ENCODE data around the gene SAMD11.

SAMD11 gene

DNA sequence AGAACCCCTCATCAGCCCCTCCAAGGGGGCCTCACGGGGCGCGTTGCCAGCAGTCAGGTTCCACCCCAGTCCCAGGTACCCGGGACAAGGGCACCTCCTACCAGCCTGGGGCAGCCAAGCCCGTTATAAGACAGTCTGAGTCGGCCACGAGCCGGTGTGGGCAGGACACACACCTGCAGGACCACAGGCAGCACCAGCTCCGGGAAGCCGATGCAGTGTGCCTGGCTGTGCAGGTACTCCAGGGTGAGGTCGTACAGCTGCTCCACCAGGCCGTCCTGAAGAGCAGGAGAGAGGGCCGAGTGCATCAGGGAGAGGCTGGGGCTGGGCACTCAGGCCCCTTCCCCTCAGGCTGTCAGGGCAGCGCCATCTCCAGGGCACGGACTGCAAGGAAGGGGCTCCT is 24.2 kb downstream of the SAMD11 start:
- DNase-seq = no peak

DNA sequence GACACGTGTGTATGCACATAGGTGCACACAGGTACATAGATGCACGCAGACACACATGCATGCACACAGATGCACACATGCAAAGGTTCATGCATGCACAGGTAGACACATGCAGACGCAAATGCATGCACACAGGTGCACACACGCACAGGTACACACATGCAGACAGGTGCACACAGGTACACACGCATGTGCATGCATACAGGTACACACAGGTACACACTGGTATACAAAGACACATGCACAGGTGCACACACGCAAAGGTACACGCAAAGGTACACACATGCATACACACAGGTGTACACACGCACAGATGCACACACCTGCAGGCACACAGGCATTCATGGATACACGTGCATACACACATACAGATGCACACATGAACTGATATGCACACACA is 26.5 kb downstream of the SAMD11 start:
- DNase-seq = no peak

DNA sequence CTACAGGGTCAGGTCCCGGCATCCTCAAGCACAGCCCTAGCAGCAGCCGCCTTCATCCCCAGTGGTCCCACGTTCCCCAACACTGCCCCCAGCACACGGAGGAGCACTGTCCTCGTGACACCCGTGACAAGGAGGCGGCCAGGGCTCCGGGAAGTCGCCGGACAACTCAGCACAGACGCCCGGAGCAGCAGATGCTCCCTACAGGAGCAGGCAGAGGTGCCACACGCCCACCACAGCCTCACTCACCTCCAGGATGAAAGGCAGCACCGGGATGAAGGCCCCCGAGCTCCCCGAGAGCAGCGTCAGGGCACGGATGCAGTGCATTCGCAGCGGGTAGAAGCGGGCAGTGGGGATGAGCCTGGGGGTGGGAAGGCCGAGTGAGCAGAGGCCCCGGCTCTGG is 27.2 kb downstream of the SAMD11 start:
- DNase-seq = no peak

DNA sequence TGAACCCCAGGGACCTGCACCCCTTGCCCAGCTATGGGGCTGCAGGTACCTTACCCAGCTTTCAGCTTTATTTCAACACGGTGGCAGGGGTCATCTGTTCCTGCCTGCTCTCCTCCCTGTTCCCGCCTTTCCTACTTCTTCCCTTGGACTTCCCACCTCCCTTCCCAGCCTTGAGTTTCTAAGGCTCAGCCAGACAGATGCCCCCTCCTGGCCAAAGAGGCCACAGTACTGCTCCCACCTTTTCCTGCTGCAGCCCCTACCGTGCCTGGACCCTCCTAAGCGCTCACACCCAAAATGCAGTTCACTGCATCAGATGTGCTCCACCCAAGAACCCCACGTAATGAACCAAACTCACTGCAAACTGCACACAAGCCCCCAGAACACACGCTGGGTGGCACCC is 27.6 kb downstream of the SAMD11 start:
- no peak for DNase-seq

DNA sequence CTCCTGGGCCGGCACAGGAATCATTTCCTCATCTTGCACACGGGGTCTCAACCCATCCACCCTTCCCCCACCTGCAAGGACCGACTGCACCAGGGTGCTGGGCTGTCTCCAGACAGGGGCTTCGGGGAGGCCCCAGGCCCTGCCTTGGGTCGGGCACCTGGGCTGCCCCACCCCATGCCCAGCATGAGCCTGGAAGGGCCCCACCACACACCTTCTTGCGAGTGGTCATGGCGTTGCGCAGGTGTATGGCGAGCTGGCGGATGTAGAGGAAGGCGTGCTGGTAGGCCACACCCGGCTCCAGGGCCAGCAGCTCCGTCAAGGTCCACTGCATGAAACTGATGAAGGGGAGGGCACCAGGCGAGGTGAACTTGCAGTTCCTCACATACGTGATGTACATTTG is 28.5 kb downstream of the SAMD11 start:
- DNase-seq = no peak

DNA sequence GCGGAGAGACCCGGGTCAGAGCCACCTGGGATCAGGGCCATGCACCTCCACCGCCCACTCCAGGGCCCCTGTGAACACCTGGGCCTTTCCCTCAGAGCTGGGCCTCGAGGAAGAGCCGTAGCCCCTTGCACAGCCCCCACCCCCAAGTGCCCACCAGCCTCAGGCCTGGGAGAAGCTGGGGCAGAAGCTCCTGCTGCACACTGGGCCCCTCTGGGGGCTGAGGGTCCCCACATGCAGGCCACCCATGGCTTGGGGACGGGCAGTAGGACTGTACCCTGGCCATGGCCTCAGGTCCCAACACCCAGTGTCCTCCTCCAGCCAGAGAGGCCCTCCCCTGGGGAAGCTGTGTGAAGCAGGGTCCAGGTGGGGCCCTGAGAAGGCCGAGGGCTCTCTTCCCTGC is 28.9 kb downstream of the SAMD11 start:
- DNase-seq = no peak

DNA sequence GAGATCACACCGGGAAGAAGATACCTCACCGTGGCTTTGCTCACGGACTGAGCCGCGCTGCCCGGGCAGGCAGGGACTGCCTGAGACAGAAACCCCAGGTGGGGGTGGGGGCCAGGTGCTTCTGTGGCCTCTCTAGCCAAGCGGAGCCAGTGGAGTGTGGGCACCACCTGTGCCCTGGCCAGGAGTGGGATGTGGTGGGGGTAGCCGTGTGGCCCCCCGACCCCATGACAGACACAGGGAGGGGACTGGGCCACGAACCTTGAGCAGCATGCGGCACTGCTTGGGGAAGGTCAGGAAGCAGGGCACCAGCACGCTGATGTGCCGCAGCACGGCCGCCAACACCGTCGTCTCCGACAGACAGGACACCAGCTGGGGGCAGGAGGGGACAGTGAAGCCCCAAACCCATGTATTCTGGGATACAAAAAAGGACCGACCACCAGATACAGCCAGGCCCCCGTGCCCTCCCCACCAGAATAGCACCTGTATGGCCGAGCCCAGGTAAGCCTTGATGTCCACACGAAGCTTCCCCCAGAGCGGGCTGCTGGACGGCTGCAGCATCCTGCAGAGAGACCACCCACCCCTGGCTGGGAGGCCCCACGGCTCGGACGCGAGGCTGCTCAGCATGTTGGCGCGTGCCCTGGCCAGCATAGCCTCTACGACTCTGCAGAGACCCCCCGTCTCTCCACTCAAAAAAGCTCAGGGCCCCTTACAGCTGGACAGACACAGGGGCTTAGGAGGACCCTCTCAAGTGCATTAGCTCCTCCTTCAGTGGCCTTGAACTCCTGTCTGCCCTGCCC is 30.0 kb downstream of the SAMD11 start:
- no peak for DNase-seq

DNA sequence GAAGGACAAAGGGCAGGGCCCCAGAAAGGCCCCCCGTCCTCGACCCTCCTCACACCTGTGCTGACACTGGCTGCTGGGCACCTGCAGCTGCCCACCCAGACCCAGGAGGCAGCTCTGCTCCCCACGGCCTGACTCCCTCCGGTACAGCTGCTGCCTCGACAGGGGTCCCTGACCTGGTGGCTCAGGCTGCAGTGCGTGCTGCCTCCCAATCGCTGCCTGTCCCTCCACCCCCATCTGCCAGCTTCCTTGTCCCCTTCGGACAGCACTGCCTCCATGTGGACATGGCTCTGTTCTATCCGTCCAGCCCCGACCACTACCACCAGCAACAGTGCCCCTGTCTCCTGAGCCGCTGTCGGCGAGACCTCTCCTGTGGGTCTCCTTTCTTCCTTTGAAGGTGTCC is 31.2 kb downstream of the SAMD11 start:
- no peak for DNase-seq

DNA sequence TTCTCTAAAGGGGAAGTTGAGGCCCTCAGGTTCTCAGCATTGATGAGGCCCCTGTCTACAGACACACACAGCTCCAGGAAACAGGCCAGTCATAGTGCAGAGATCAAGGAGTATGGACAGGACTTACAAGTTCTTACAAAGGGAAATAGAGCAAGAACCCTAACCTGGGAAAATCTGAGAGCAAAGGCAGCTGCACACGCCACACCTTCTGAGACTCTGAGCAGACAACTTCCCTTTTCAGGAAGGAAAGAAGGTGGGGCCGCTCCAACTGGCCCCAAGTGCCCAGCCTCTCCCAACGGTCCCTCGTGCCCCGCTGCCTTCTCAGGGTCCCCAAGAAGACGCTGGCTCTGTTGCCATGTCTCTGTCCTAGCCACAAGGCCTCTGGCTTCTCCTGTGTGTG is 31.8 kb downstream of the SAMD11 start:
- no peak for DNase-seq

DNA sequence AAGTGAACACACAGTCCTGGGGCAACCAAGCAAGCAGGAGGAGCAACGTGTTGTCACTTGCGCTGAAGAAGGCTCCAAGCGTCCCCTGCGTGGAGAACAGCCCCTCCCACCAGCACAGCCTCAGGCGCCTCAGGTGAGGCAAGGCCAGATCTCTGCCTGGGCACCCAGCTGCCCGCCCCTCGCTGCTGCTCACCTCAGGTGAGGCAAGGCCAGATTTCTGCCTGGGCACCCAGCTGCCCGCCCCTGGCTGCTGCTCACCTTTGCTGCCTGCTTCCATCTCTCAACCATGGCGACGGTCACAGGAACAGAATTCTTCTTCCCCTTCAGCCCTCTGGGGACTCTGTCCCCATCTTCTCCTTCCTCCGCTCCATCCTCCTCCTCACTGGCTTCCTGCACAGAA is 32.9 kb downstream of the SAMD11 start:
- DNase-seq = no peak

DNA sequence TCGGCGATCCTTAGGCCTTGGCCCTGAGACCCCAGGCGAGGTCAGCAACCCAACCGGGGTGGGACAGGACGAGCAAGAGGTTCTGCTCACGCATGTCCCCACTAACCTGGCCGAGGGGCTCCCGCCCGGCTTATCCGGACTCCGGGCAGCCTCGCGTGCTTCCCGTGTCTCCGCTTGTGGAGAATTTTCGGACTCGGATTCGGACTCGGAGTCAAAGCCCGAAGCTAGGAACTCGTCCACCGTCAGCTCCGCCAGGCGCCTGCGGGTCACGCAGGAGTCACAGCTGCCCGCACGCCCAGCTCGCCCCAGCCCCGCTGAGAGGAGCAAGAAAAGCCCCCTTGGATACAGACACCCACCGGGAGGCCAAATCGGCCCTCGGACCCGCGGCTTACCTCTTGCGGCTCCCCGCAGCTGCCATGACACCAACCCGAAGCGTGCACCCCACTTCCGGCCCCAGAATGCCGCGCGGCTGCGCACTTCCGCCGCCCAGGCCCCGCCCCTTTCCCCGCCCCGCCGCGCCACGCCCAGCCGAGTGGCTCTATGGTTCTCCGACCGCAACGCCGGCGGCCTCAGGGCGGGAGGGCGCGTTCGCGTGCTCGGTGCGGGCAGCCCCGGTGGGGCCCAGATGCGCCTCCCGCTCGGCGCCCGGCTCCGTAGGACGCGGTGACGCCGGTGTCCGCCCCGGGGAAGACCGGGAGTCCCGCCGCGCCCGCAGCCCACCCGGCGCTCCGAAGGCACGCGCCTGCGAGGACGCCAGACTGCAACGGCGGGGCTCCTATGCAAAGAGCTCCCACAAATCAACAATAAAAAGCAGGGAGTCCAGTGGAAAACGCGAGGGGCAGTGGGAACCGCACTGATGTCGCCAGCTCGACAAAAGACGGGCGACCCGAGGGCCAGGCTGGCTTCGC is 35.4 kb downstream of the SAMD11 start, which contains the start of gene NOC2L:
Gene NOC2L (minus strand): TSS at position 434 of the 908 bp plus-strand sequence. CDS start 16 bp downstream, at position 418.
- peak; percentile 54 for DNase-seq

DNA sequence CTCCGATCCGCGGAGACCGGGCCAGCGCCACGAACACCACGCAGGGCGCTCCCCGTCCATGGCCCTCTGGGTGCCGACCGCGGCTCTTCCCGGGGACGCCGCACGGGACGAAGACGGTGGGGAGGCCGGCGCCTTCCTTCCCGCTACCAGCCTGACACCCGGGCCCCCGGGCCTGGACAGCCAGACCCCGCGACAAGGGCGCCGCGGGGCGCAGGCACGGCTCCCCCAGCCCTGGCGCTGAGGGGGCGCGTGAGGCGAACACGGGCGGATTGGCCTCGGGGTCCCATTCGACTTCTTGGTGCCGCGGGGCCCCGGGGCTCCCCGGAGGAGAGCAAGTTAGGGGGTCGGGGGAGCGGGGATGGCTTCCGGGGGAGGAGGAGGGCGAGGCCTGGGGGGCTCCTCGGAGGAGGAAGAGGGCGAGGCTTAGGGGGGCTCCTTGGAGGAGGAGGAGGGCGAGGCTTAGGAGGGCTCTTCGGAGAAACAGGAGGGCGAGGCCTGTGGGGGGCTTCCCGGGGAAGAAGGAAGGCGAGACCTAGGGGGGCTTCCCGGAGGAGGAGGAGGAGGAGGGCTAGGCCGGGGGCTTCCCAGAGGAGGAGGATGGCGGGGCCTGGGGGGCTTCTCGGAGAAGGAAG is 36.1 kb downstream of the SAMD11 start:
- no peak for DNase-seq

DNA sequence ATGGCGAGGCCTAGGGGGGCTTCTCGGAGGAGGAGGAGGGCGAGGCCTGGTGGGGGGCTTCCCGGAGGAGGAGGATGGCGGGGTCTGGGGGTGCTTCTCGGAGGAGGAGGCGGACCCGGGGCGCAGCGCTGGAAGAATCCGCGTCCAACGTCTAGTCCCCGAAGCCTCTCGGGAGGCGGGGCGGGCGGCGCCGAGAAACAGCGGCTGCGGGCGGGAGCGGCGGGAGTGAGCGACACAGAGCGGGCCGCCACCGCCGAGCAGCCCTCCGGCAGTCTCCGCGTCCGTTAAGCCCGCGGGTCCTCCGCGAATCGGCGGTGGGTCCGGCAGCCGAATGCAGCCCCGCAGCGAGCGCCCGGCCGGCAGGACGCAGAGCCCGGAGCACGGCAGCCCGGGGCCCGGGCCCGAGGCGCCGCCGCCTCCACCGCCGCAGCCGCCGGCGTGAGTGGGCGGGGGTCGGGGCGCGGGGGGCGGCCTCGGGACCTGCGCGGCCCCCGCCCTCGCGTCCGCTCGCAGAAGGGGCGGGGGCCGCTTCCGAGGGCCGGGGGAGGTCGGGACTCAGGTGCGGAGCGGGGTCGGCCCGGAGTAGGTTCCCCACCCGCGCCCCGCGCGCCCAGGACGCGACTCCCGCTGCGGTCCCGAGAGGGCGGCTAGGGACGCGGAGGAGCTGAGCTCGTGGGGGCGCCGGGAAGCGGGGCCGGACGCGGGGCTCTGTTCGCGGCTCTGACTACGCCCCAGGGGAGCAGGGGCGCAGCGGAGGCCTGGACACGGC is 36.8 kb downstream of the SAMD11 start, which contains the start of gene KLHL17:
Gene KLHL17 (plus strand): TSS at position 222 of the 769 bp plus-strand sequence. CDS start 110 bp downstream, at position 332.
- no peak for DNase-seq

DNA sequence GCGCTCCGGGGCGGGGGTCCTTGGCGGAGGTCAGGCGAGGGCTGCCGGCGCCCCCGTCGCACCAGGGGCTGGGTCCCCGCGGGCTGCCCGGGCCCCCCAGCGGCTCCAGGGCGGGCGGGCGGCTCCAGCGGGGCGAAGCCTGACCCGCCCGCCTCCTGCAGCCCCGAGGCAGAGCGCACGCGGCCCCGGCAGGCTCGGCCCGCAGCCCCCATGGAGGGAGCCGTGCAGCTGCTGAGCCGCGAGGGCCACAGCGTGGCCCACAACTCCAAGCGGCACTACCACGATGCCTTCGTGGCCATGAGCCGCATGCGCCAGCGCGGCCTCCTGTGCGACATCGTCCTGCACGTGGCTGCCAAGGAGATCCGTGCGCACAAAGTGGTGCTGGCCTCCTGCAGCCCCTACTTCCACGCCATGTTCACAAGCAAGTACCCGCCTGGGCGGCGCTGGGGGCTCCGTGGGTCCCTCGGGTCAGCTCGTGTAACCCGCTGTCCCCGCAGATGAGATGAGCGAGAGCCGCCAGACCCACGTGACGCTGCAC is 37.5 kb downstream of the SAMD11 start:
- no peak for DNase-seq

DNA sequence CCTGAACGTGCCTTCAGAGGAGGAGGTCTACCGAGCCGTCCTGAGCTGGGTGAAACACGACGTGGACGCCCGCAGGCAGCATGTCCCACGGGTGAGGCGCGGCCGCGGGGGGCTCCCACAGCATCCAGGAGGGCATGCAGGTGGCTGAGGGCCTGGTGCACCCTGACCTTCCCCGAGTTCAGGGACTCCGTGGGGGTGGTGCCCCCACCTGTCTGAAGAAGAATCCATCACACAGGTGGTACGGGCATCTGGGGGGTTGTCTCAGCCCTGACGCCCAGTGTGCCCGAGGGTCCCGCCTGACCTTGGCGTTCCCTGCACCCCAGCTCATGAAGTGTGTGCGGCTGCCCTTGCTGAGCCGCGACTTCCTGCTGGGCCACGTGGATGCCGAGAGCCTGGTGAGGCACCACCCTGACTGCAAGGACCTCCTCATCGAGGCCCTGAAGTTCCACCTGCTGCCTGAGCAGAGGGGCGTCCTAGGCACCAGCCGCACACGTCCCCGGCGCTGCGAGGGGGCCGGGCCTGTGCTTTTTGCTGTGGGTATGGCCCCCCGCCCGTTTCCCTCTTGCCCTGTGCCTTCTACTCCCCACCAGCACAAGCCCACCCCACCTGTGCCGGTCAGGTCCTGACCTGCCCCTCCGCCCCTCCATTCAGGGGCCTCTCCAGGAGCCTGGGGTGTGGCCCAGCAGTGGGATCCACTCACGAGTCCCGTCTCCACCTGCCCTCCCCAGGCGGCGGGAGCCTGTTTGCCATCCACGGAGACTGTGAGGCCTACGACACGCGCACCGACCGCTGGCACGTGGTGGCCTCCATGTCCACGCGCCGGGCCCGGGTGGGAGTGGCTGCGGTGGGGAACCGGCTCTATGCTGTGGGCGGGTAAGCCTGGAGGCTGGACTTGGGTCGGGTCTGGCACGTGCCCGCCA is 38.9 kb downstream of the SAMD11 start:
- no peak for DNase-seq

DNA sequence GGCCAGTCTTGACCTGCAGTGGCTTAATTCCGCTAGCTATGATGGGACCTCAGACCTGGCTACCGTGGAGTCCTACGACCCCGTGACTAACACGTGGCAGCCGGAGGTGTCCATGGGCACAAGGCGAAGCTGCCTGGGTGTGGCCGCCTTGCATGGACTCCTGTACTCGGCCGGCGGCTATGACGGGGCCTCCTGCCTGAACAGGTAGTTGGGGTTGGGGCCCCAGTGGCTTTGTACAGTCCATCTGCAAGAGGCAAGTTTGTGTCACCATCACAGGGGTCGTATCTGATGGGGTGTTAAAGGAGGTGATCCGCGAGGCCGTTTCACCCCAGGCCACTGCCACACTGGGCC is 39.6 kb downstream of the SAMD11 start:
- no peak for DNase-seq

DNA sequence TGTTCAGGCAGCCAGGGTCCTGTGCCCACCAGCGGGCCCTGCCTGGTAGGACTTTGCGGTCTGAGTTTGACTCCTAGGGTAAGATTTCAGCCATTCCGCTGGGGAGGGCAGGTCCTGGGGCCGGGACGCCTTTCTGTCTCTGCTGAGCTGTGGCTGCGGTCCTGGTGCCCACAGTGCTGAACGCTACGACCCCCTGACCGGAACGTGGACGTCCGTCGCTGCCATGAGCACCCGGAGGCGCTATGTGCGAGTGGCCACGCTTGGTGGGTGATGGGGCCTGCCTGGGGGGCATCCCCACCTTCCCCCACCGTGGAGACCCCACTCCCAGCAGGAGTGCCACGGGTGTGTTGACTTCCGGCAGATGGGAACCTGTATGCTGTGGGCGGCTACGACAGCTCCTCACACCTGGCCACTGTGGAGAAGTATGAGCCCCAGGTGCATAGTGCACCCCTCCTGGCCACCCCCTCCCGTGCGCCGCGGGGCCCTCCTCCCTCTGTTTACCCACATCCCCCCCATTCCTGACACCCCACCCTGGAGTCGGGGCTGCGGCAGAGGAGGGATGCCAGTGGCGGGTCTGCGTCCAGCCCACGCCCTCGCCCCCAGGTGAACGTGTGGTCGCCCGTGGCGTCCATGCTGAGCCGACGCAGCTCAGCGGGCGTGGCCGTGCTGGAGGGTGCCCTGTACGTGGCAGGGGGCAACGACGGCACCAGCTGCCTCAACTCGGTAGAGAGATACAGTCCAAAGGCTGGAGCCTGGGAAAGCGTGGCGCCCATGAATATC is 40.2 kb downstream of the SAMD11 start:
- no peak for DNase-seq

DNA sequence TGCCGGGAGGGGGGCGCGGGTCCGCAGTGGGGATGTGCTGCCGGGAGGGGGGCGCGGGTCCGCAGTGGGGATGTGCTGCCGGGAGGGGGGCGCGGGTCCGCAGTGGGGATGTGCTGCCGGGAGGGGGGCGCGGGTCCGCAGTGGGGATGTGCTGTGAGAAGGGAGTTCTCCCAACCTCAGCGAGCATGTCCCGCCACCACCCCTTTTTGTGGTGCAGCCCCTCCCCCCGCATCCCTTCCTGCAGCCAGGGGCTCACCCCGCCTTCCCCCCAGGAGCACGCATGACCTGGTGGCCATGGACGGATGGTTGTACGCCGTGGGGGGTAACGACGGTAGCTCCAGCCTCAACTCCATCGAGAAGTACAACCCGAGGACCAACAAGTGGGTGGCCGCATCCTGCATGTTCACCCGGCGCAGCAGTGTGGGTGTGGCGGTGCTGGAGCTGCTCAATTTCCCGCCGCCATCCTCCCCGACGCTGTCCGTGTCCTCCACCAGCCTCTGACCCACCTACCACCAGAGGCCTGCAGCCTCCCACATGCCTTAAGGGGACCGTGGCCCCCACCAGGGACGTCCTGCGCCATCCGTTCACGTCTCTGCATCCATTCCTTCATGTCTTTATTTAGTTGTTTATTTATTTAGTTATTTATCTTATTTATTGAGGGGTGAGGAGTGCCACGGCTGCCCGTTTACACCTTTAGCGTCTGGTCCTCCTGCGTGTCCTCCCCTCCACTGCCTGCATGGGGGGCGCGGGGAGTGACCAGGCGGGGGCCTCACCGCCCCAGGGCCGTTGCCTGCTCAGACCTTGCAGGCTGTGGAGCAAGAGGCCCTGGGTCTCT is 41.2 kb downstream of the SAMD11 start:
- no peak for DNase-seq

DNA sequence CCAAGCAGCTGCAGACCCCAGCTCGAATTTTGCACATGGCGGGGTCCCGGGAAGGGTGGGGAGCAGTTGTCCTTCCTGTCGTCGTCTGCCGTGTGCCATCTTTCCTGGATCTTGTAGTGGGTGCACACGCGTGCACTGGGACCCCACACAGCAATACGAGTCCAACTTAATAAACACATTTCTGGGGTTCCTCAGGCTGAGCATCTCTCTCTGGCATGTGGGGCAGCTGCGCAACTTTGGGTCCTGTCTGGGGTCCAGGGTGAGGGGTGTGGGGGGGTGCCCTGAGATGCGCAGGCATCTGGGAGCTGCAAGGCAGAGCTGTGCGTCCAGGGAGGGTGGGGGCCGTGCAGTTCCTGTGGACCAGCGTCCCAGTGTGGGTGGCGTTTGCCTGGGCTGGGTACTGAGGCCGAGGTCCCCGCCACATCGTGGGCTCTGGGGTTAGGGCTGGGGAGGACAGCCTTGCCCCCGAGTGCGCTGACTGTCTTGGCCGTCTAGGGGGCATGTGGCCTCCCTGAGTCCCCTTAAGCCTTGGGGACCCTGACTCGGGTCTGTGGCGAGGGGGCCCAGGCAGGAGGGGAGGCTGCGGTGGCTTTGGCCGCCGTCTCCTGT is 41.9 kb downstream of the SAMD11 start:
- DNase-seq = no peak

Measured in NCI-H1694 (cell line).